ENCODE results near the gene KISS1R. TPM values are rescaled to one million over a fixed set of nuclear protein-coding genes. Genes with fewer than 3 reads are reported as not detected.
A peak's percentile ranks its signal among the peaks of the same experiment; 100 is the strongest.

Gene KISS1R
- polyA plus RNA-seq, 2 of the 4 experiments (the other 2 are of a cell fraction), result 0.14 to 0.79 TPM

DNA sequence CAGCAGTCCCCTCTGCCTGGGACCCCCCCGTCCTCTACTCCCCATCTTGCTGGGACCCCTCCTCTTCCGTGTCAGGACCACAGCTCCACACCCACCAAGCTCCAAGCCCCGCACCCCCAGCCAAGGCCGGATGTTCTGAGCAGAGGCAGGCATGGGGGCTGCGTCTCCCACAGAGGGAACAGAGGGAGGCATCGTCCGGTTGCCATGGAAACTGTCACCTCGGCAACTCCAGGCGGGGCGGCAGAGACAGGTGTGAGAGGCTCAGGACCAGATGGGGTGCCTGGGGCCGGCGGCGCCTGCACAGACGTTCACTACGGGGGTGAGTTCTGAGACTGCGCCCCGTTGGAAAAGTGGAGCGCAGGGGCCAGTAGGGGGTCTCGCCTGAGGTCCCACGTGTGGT, 18.5 kb upstream of the KISS1R start:
- no peak for DNase-seq (ENCODE audit: low read depth in 1 of 2, low spot score in 1 of 2)
- no peak for ATAC-seq
- no peak for FAIRE-seq
- POLR2A ChIA-PET, result no interaction called here
- Histone ChIP-seq H3K27ac (no peak overlapping the region), H3K4me3 (no peak overlapping the region), H3K4me1 (peaks cover 5% of the 10 kb centered on the region; the same call in 1 of the 3 replicates), H3K4me2 (no peak overlapping the region), H3K9me3 (no peaks in the 10 kb centered on the region)
- CTCF ChIA-PET, result no interaction called here
- WGBS (ENCODE audit: missing lambda C conversion rate), result 91% methylated on average over 10 of the region's 20 CpGs
- TF ChIP-seq FOSL2 (IDR thresholded peaks at IDR 0.05) (no peak), FOSL2 (CRISPR knock-in tag; IDR thresholded peaks at IDR 0.05) (no peak), RFX5 (IDR thresholded peaks at IDR 0.05) (peak; percentile 81)

DNA sequence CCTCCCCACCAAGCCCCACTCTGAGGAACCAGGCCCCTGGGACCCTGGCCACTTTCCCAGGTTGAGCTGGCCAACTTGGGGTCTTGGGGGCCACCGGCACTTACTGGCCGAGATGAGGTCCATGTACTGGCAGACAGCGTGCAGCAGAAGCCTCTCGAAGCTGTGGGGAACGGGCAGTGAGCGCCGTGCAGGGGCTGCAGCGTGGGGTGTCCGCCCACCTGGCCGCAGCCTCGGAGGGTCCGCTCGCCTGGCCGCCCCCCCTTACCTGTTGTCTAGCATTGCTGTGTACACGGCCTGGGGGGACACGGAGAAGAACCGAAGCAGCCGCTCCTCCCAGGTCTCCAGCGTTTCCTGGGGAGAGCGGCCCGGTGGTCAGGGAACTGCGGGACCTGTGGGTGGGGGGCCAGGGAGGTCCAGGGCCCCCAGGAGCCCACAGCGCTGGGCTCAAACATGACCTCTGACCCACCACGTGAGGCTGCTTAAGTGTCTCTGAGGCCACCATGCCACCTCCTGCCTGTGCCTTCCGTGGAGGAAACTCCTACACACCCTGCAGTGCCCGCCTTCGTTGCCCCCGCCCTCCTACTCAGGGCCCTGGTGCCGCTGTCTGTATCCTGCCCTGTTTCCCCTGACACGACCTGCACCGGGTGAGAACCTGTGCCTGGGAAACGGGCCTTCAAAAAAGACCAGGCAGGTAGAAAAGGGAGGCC, 17.6 kb upstream of the KISS1R start:
- ChIA-PET POLR2A (no interaction called here), CTCF (no interaction called here)
- Histone ChIP-seq H3K4me3 (no peak overlapping the region), H3K4me2 (no peak overlapping the region), H3K9me3 (no peaks in the 10 kb centered on the region), H3K27ac (no peak overlapping the region), H3K4me1 (peaks cover 5% of the 10 kb centered on the region; the same call in 1 of the 3 replicates)
- FAIRE-seq, result no peak
- 89% methylated on average over 27 of the region's 32 CpGs for WGBS (ENCODE audit: missing lambda C conversion rate)
- ATAC-seq, result no peak
- DNase-seq (ENCODE audit: low read depth in 1 of 2, low spot score in 1 of 2), result no peak
- TF ChIP-seq BHLHE40 (IDR thresholded peaks at IDR 0.05; ENCODE audit: low read depth, low read length), result no peak
- TF ChIP-seq CEBPB (IDR thresholded peaks at IDR 0.05), result no peak
- no peak for TF ChIP-seq MYC (IDR thresholded peaks at IDR 0.05; ENCODE audit: borderline replicate concordance, low read length)

DNA sequence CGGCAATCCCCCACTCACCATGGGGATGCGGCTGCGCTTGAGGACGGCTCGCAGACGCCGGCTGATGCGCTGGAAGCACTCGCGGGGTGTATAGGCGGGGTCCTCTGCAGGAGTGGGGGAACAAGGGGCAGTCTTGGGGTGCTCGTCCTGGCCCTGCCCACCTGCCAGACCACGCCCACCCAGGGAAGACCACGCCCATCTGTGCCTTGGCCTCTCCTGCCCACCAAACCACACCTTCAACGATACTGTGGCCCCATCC, 17.2 kb upstream of the KISS1R start:
- FAIRE-seq, result no peak
- H3K27ac ChIP-seq, result peak overlapping the region in 1 of 2 experiments; percentile 20; a peak in 1 of 6 replicates
- H3K4me2 ChIP-seq, result no peak overlapping the region
- POLR2A ChIA-PET, result no interaction called here
- DNase-seq (ENCODE audit: low read depth in 1 of 2, low spot score in 1 of 2), result no peak
- no peak overlapping the region for H3K4me3 ChIP-seq
- peak; percentile 4 to 33; a peak in 3 of 6 replicates for ATAC-seq
- no peaks in the 10 kb centered on the region for H3K9me3 ChIP-seq
- TF ChIP-seq HEYL (CRISPR knock-in tag; IDR thresholded peaks at IDR 0.05), result no peak
- TF ChIP-seq KDM5A (IDR thresholded peaks at IDR 0.05), result no peak
- no peak for TF ChIP-seq HOXB13 (CRISPR knock-in tag; IDR thresholded peaks at IDR 0.05; ENCODE audit: low read depth)
- no peak for TF ChIP-seq SMC3 (IDR thresholded peaks at IDR 0.05)
- TF ChIP-seq HOXA7 (CRISPR knock-in tag; IDR thresholded peaks at IDR 0.05), result no peak
- TF ChIP-seq MAZ (IDR thresholded peaks at IDR 0.05; ENCODE audit: borderline replicate concordance, low read depth, low read length), result no peak
- no peak for TF ChIP-seq ZNF302 (CRISPR knock-in tag; IDR thresholded peaks at IDR 0.05)
- no peak for TF ChIP-seq EHF (CRISPR knock-in tag; IDR thresholded peaks at IDR 0.05)
- TF ChIP-seq ZSCAN20 (CRISPR knock-in tag; IDR thresholded peaks at IDR 0.05), result no peak
- no peak for TF ChIP-seq FOSB (CRISPR knock-in tag; IDR thresholded peaks at IDR 0.05)
- no peak for TF ChIP-seq FOSL2 (IDR thresholded peaks at IDR 0.05)
- no peak for TF ChIP-seq FOSL2 (CRISPR knock-in tag; IDR thresholded peaks at IDR 0.05)
- TF ChIP-seq CBX2 (IDR thresholded peaks at IDR 0.05; ENCODE audit: borderline replicate concordance, low read depth), result no peak
- TF ChIP-seq MYC (IDR thresholded peaks at IDR 0.05; ENCODE audit: borderline replicate concordance, low read length), result no peak
- TF ChIP-seq CBX8 (IDR thresholded peaks at IDR 0.05), result no peak
- TF ChIP-seq POLR2A (IDR thresholded peaks at IDR 0.05; ENCODE audit: low read length), result no peak
- TF ChIP-seq JUN (IDR thresholded peaks at IDR 0.05), result no peak
- no peak for TF ChIP-seq EHMT2 (IDR thresholded peaks at IDR 0.05; ENCODE audit: low read depth)
- no peak for TF ChIP-seq POLR2AphosphoS2 (conservative IDR thresholded peaks at IDR 0.05; ENCODE audit: low read length)
- 84% methylated on average over 15 of the region's 15 CpGs for WGBS (ENCODE audit: missing lambda C conversion rate)
- H3K4me1 ChIP-seq, result peaks cover 5% of the 10 kb centered on the region; the same call in 1 of the 3 replicates
- CTCF ChIA-PET, result no interaction called here

DNA sequence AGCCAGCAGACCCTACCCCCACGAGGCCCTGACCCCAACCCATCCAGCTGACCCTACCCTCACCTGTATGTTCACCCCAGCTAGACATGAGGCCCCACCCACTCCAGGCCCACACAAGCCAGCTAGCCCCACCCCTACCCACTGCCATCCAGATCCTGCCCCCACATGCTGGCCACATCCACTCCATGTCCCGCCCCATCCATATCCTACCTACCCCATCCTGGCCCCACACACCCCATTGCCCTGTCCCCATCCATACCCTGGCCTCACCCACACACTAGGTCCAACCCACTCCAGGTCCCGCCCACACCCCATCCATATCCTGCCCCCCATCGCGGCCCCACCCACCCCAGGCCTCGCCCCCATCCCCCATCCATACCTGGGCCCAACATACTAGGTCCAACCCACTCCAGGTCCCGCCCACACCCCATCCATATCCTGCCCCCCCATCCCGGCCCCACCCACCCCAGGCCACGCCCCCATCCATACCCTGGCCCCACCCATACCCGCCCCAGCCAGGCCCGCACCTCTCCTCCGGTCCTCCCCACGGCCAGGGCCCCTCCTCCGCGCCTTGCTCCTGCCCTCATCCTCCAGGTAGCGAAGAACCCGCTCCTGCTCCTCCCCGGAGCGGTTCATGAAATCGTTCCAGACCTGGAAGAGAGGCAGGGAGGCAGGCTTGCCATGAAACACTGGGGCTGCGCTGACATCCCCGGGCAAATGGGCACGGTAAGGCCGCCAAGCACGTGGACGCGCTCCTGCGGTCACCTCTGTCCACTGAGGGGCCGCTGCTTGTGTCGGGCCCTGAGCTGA, 16.6 kb upstream of the KISS1R start:
- Histone ChIP-seq H3K27ac (peak overlapping the region in 1 of 2 experiments; percentile 20; a peak in 1 of 6 replicates), H3K4me3 (no peak overlapping the region), H3K4me1 (peaks cover 5% of the 10 kb centered on the region; the same call in 1 of the 3 replicates), H3K4me2 (no peak overlapping the region), H3K9me3 (no peaks in the 10 kb centered on the region)
- no peak for FAIRE-seq
- WGBS (ENCODE audit: missing lambda C conversion rate), result 94% methylated on average over 14 of the region's 30 CpGs
- POLR2A ChIA-PET, result no interaction called here
- ATAC-seq, result peak; percentile 63 to 85
- CTCF ChIA-PET, result interaction anchor here (0.7 kb wide), 1 partner anchor 71 kb away, joined by 3 read pairs; no protein-coding TSS in a partner anchor
- DNase-seq (ENCODE audit: low read depth in 1 of 2, low spot score in 1 of 2), result peak; percentile 34 to 62
- TF ChIP-seq MAFK (IDR thresholded peaks at IDR 0.05; ENCODE audit: partially characterized antibody) (no peak), RFX5 (IDR thresholded peaks at IDR 0.05) (no peak), FOSL2 (IDR thresholded peaks at IDR 0.05) (no peak), FOSL2 (CRISPR knock-in tag; IDR thresholded peaks at IDR 0.05) (no peak), ESRRA (IDR thresholded peaks at IDR 0.05; ENCODE audit: borderline replicate concordance, low read length) (no peak), EP300 (IDR thresholded peaks at IDR 0.05) (no peak), RARB (CRISPR knock-in tag; IDR thresholded peaks at IDR 0.05) (no peak), ZC3H11A (IDR thresholded peaks at IDR 0.05) (no peak), JUNB (IDR thresholded peaks at IDR 0.05) (no peak)
- TF ChIP-seq, protein P1, sequence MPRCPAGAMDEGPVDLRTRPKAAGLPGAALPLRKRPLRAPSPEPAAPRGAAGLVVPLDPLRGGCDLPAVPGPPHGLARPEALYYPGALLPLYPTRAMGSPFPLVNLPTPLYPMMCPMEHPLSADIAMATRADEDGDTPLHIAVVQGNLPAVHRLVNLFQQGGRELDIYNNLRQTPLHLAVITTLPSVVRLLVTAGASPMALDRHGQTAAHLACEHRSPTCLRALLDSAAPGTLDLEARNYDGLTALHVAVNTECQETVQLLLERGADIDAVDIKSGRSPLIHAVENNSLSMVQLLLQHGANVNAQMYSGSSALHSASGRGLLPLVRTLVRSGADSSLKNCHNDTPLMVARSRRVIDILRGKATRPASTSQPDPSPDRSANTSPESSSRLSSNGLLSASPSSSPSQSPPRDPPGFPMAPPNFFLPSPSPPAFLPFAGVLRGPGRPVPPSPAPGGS (IDR thresholded peaks at IDR 0.05), result no peak
